B cell (primary cell): ENCODE measurements around the gene BAZ2B. TPM values are rescaled to one million over a fixed set of nuclear protein-coding genes. Genes with fewer than 3 reads are reported as not detected.

ENCODE experiments used
- ATAC-seq: fragments of 200-7000 bp; cut with Tn5 transposase; one replicate; pipeline ENCODE4 v1.10.0; 2021; ENCODE audit warnings: low read depth, mild to moderate bottlenecking, moderate number of reproducible peaks, moderate library complexity
- CTCF ChIA-PET: fragments of 350-600 bp; sonication (Branson Sonifier 250); formaldehyde crosslinking; loops from one replicate; lab custom pipeline; 2021; ENCODE audit warnings: antibody characterized with exemption, inconsistent platforms; lab: Charles Lee
- POLR2A ChIA-PET: fragments of 350-600 bp; sonication (Branson Sonifier 250); formaldehyde crosslinking; loops from one replicate; lab custom pipeline; 2021; ENCODE audit warnings: antibody characterized with exemption; lab: Charles Lee
- DNase-seq: peaks from one replicate; pipeline ENCODE4 v3.0.0; 2013
- H2AFZ ChIP-seq: 2 replicates; pipeline ENCODE4 v1.6.1; 2012; ENCODE audit warnings: mild to moderate bottlenecking, low read depth, low read length; ENCODE audit not compliant: insufficient read depth, poor library complexity, severe bottlenecking
- H3K27ac ChIP-seq, 2 donors: 1 replicate in 1 of 2; 2 replicates in 1 of 2; pipeline ENCODE4 v1.5.1; 2012 to 2013; ENCODE audit warnings: low read length in 2 of 2, mild to moderate bottlenecking in 2 of 2, moderate library complexity in 1 of 2
- H3K27me3 ChIP-seq, 4 experiments: fragments of 200-600 bp in 1 of 4; sonication (generic) in 1 of 4; replicated peaks in 1 of 4; 1 replicate in 2 of 4; 2 replicates in 2 of 4; pipeline versions ENCODE4 v1.6.1 to v1.7.0; 2013 to 2016; ENCODE audit warnings: low read length in 3 of 4, mild to moderate bottlenecking in 2 of 4, mixed read lengths in 1 of 4, moderate library complexity in 1 of 4; ENCODE audit not compliant: insufficient read depth in 4 of 4, control insufficient read depth in 3 of 4; ENCODE audit errors: control extremely low read depth in 1 of 4
- H3K36me3 ChIP-seq, 2 experiments: replicated peaks in 1 of 2; 1 replicate in 1 of 2; 2 replicates in 1 of 2; pipeline versions ENCODE4 v1.6.1 to v1.7.1; 2013; ENCODE audit warnings: low read length in 1 of 2; ENCODE audit not compliant: insufficient read depth in 2 of 2, control insufficient read depth in 1 of 2; ENCODE audit errors: control extremely low read depth in 1 of 2, extremely low read depth in 1 of 2
- H3K4me1 ChIP-seq, 2 donors: fragments of 200-600 bp in 1 of 2; sonication (generic) in 1 of 2; 1 replicate in 1 of 2; 2 replicates in 1 of 2; pipeline versions ENCODE4 v1.5.1 to v1.6.1; 2013 to 2017; ENCODE audit warnings: low read length in 2 of 2; ENCODE audit not compliant: control insufficient read depth in 2 of 2, insufficient read depth in 2 of 2
- H3K4me2 ChIP-seq: replicated peaks from 2 replicates; pipeline ENCODE3; 2012; ENCODE audit warnings: mild to moderate bottlenecking, low read depth, low read length; ENCODE audit not compliant: poor library complexity, severe bottlenecking
- H3K4me3 ChIP-seq, 5 experiments: fragments of 200-600 bp in 1 of 5; sonication (generic) in 1 of 5; 1 replicate in 3 of 5; 2 replicates in 2 of 5; pipeline versions ENCODE4 v1.5.1 to v1.7.0; 2011 to 2016; ENCODE audit warnings: low read length in 4 of 5, mild to moderate bottlenecking in 4 of 5, low read depth in 2 of 5, control low read depth in 1 of 5, moderate library complexity in 1 of 5; ENCODE audit not compliant: insufficient read depth in 1 of 5; ENCODE audit errors: control extremely low read depth in 1 of 5, extremely low read depth in 1 of 5
- H3K79me2 ChIP-seq: fragments of 200-600 bp; sonication (generic); one replicate; pipeline ENCODE4 v1.6.0; 2016; ENCODE audit warnings: low read length; ENCODE audit not compliant: control insufficient read depth, insufficient read depth
- H3K9ac ChIP-seq: fragments of 200-600 bp; sonication (generic); 2 replicates; pipeline ENCODE4 v1.6.1; 2017; ENCODE audit warnings: mild to moderate bottlenecking, low read length, moderate library complexity
- H3K9me3 ChIP-seq, 3 donors: one replicate each; pipeline versions ENCODE4 v1.6.1 to v1.7.1; 2013; ENCODE audit warnings: low read length in 2 of 3; ENCODE audit not compliant: control insufficient read depth in 2 of 3, insufficient read depth in 1 of 3; ENCODE audit errors: control extremely low read depth in 1 of 3
- H4K20me1 ChIP-seq: 2 replicates; pipeline ENCODE4 v1.6.0; 2012; ENCODE audit warnings: mild to moderate bottlenecking, low read length; ENCODE audit not compliant: insufficient read depth, control insufficient read depth, poor library complexity, severe bottlenecking
- H3K27ac Mint-ChIP-seq: one replicate; pipeline ENCODE4 v1.8.0; 2021; ENCODE audit warnings: mixed read lengths
- H3K27me3 Mint-ChIP-seq: one replicate; pipeline ENCODE4 v1.8.0; 2021; ENCODE audit warnings: mixed read lengths
- H3K4me1 Mint-ChIP-seq: one replicate; pipeline ENCODE4 v1.8.0; 2021; ENCODE audit warnings: mixed read lengths
- H3K4me3 Mint-ChIP-seq: one replicate; pipeline ENCODE4 v1.8.0; 2021; ENCODE audit warnings: mixed read lengths
- H3K9me3 Mint-ChIP-seq: one replicate; pipeline ENCODE4 v1.8.0; 2022; ENCODE audit warnings: mixed read lengths; ENCODE audit not compliant: insufficient read depth
- EZH2 ChIP-seq: IDR thresholded peaks from 2 replicates; pipeline ENCODE4 v1.6.1; 2012; ENCODE audit warnings: borderline replicate concordance, low read depth, mild to moderate bottlenecking, moderate library complexity, low read length; ENCODE audit not compliant: insufficient read depth, poor library complexity, severe bottlenecking
- WGBS: methylation state at CpG from one replicate; pipeline ENCODE4 v1.1.5; 2013; ENCODE audit warnings: missing lambda C conversion rate; ENCODE audit not compliant: insufficient coverage; 5-methylcytosine and 5-hydroxymethylcytosine counted together
- intact Hi-C: fragments of 100-400 bp; cut with micrococcal nuclease; formaldehyde crosslinking; loops from one replicate; pipeline ENCODE4 v1.10.0; 2022
- polyA plus RNA-seq: library from polyadenylated mRNA; depleted of rRNA; stranded (reverse); fragments of >200 nt; gene quantifications from 2 replicates; pipeline ENCODE4 v1.2.3, GENCODE V29; 2012
- total RNA-seq, 2 donors: library from RNA; stranded (reverse); fragments of 120-200 nt in 1 of 2; gene quantifications; 1 replicate in 1 of 2; 2 replicates in 1 of 2; pipeline versions ENCODE4 v1.2.3 to v1.2.4, GENCODE V29; 2013 to 2022
- TF ChIP-seq, protein P1 (sequence below): fragments of 200-600 bp; IDR thresholded peaks from one replicate; pipeline ENCODE4 v1.8.0; 2022; ENCODE audit warnings: antibody characterized with exemption, mild to moderate bottlenecking

The BAZ2B gene
- total and polyA plus RNA-seq, 2 donors (not counting 1 experiment from before 2014, with no cell fraction given), result 8.6 to 42.3 TPM

DNA sequence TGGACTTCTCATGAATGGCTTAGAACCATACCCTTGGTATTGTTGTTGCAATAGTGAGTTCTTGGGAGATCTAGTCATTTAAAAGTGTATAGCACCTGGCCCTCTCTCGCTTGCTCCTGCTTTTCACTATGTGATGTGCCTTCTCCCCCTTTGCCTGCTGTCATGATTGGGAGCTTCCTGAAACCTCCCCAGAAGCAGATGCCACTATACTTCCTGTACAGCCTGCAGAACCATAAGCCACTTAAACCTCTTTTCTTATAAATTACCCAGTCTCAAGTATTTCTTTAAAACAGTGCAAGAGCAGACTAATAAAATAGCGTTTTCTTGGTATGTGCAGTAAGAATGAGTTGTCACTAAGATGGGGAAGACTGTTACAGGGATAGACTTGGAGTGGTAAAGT lies 31.6 kb downstream of the BAZ2B start:
- Mint-ChIP-seq H3K4me1 (no peaks in the 10 kb centered on the region), H3K27ac (no peak overlapping the region), H3K9me3 (peaks cover 3% of the 10 kb centered on the region), H3K27me3 (no peaks in the 10 kb centered on the region), H3K4me3 (no peak overlapping the region)
- Histone ChIP-seq H3K79me2 (no peaks in the 10 kb centered on the region), H3K9me3 (no peaks in the 10 kb centered on the region), H2AFZ (no peak overlapping the region), H3K4me3 (no peak overlapping the region), H3K36me3 (no peaks in the 10 kb centered on the region), H3K27me3 (no peaks in the 10 kb centered on the region), H3K9ac (no peak overlapping the region), H3K4me1 (no peaks in the 10 kb centered on the region), H4K20me1 (no peaks in the 10 kb centered on the region), H3K4me2 (no peak overlapping the region), H3K27ac (no peak overlapping the region)
- TF ChIP-seq, protein P1, sequence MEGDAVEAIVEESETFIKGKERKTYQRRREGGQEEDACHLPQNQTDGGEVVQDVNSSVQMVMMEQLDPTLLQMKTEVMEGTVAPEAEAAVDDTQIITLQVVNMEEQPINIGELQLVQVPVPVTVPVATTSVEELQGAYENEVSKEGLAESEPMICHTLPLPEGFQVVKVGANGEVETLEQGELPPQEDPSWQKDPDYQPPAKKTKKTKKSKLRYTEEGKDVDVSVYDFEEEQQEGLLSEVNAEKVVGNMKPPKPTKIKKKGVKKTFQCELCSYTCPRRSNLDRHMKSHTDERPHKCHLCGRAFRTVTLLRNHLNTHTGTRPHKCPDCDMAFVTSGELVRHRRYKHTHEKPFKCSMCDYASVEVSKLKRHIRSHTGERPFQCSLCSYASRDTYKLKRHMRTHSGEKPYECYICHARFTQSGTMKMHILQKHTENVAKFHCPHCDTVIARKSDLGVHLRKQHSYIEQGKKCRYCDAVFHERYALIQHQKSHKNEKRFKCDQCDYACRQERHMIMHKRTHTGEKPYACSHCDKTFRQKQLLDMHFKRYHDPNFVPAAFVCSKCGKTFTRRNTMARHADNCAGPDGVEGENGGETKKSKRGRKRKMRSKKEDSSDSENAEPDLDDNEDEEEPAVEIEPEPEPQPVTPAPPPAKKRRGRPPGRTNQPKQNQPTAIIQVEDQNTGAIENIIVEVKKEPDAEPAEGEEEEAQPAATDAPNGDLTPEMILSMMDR, result no peak
- TF ChIP-seq EZH2, result no peak
- intact Hi-C loops, result no loop called here
- ATAC-seq, result no peak
- ChIA-PET CTCF (no interaction called here), POLR2A (no interaction called here)
- no peak for DNase-seq
- WGBS, result 25% methylated on average over 2 of the region's 2 CpGs

DNA sequence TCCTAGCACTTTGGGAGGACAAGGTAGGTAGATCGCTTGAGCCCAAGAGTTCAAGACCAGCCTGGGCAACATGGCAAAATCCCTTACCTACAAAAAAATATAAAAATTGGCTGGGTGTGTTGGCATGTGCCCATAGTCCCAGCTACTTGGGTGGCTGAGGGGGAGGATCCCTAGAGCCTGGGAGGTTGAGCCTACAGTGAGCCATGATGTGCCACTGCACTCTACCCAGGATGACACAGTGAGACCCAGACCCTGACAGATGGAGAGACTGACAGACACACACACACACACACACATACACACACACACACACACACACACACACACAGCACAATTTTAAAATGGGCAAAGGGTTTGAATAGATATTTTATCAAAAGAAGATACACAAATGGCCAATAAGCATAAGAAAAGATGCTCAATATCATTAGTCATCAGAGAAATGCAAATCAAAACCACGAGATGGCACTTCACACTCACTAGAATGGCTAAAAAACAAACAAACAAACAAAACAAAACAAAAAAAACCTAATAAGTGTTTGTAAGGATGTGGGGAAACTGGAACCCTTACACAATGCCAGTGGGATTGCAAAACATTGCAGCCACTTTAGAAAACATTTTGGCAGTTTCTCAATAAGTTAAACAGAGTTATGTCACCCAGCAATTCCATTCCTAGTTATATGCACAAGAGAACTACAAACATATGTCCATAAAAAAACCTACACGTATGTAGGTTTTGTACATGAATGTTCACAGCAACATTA lies 42.3 kb downstream of the BAZ2B start:
- no peak overlapping the region for H3K4me3 Mint-ChIP-seq
- no peak for DNase-seq
- H3K36me3 ChIP-seq, result no peaks in the 10 kb centered on the region
- no peaks in the 10 kb centered on the region for H3K4me1 ChIP-seq
- ChIA-PET POLR2A (no interaction called here), CTCF (no interaction called here)
- no peak overlapping the region for H2AFZ ChIP-seq
- H3K27ac Mint-ChIP-seq, result no peak overlapping the region
- no peaks in the 10 kb centered on the region for H3K27me3 ChIP-seq
- no peak overlapping the region for H3K4me3 ChIP-seq
- TF ChIP-seq EZH2, result no peak
- TF ChIP-seq, protein P1, result no peak
- H3K27me3 Mint-ChIP-seq, result no peaks in the 10 kb centered on the region
- no peak overlapping the region for H3K9ac ChIP-seq
- H3K27ac ChIP-seq, result no peak overlapping the region
- H3K9me3 Mint-ChIP-seq, result no peaks in the 10 kb centered on the region
- H3K79me2 ChIP-seq, result no peaks in the 10 kb centered on the region
- H4K20me1 ChIP-seq, result no peaks in the 10 kb centered on the region
- no peaks in the 10 kb centered on the region for H3K4me1 Mint-ChIP-seq
- peaks cover 4 to 8% (median 4%) of the 10 kb centered on the region in 3 donors for H3K9me3 ChIP-seq
- intact Hi-C loops, result no loop called here
- no CpG with 5 or more reads among the region's 3 CpGs for WGBS
- H3K4me2 ChIP-seq, result no peak overlapping the region
- ATAC-seq, result no peak
